ENCODE measurements around the gene ARHGEF38. TPM values are rescaled to one million over a fixed set of nuclear protein-coding genes. Genes with fewer than 3 reads are reported as not detected.

ARHGEF38 gene
- total RNA-seq, 3 donors from 2014 or later (not counting 1 experiment from before 2014, with no cell fraction given): not detected

DNA sequence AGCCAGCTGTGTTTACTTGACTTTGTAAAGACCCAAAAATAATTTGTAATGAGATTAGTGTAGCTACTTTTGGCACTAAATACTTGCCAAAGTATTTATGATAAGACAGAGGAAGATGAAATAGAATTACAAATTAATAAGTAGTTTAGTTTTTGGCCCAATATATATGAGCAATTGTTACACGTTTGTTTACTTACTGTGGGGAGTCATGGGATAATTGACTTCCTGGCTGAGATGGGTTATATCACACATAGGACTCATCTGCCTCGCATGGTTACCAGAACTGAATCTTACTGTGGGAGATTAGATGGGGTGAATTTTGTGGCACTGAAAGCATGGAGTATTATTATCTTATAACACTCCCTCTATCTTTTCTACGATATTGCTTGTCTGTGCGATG lies 89.4 kb downstream of the ARHGEF38 start:
- Mint-ChIP-seq H3K9me3 (no peaks in the 10 kb centered on the region), H3K27ac (no peak overlapping the region), H3K4me1 (no peaks in the 10 kb centered on the region), H3K4me3 (no peak overlapping the region), H3K36me3 (no peaks in the 10 kb centered on the region), H3K27me3 (ENCODE audit: low read depth in 2 of 2) (peaks cover 11 to 33% of the 10 kb centered on the region in 2 donors)
- no peaks in the 10 kb centered on the region for H3K27me3 ChIP-seq (ENCODE audit: control insufficient read depth, insufficient read depth, low read length)
- ATAC-seq: no peak
- H3K27ac ChIP-seq (ENCODE audit: low read length): no peak overlapping the region
- intact Hi-C loops (cut with micrococcal nuclease): no loop called here
- 82% methylated on average over 3 of the region's 4 CpGs for WGBS (ENCODE audit: insufficient coverage)
- no peaks in the 10 kb centered on the region for H3K9me3 ChIP-seq (ENCODE audit: control insufficient read depth, insufficient read depth, low read length)
- TF ChIP-seq, protein P1, sequence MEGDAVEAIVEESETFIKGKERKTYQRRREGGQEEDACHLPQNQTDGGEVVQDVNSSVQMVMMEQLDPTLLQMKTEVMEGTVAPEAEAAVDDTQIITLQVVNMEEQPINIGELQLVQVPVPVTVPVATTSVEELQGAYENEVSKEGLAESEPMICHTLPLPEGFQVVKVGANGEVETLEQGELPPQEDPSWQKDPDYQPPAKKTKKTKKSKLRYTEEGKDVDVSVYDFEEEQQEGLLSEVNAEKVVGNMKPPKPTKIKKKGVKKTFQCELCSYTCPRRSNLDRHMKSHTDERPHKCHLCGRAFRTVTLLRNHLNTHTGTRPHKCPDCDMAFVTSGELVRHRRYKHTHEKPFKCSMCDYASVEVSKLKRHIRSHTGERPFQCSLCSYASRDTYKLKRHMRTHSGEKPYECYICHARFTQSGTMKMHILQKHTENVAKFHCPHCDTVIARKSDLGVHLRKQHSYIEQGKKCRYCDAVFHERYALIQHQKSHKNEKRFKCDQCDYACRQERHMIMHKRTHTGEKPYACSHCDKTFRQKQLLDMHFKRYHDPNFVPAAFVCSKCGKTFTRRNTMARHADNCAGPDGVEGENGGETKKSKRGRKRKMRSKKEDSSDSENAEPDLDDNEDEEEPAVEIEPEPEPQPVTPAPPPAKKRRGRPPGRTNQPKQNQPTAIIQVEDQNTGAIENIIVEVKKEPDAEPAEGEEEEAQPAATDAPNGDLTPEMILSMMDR (IDR thresholded peaks at IDR 0.05): no peak
- H3K4me3 ChIP-seq (ENCODE audit: low read length): no peak overlapping the region
- no peaks in the 10 kb centered on the region for H3K36me3 ChIP-seq (ENCODE audit: control insufficient read depth, insufficient read depth, low read length)
- no peaks in the 10 kb centered on the region for H3K4me1 ChIP-seq (ENCODE audit: control insufficient read depth, insufficient read depth, low read length)
- DNase-seq: no peak

DNA sequence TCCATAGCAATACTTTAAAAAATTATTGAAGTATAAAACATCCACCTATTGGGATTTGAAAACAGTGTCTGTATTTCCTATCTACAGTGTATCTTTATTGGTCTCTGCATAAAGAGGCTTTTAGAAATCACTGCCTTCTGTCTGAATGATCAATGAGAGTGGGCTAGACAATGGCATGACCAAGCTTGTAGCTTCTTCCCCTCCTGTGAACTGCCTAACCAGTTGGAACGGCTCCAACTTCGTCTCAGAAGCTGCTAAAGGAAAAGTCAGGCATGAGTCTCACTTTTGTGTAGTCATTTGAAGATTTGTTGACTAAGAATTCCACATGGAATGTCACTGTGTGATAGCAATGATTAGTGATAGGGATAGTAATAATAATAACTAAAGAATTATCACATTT lies 91.8 kb downstream of the ARHGEF38 start:
- Mint-ChIP-seq H3K27ac (no peak overlapping the region), H3K27me3 (ENCODE audit: low read depth in 2 of 2) (peaks cover 11 to 27% of the 10 kb centered on the region in 2 donors), H3K36me3 (no peaks in the 10 kb centered on the region), H3K4me1 (no peaks in the 10 kb centered on the region), H3K9me3 (peaks cover 0 to 2% of the 10 kb centered on the region in 2 donors), H3K4me3 (no peak overlapping the region)
- WGBS (ENCODE audit: insufficient coverage): 77% methylated on average over 2 of the region's 2 CpGs
- TF ChIP-seq, protein P1 (IDR thresholded peaks at IDR 0.05): no peak
- ATAC-seq: no peak
- Histone ChIP-seq H3K4me3 (ENCODE audit: low read length) (no peak overlapping the region), H3K9me3 (ENCODE audit: control insufficient read depth, insufficient read depth, low read length) (no peaks in the 10 kb centered on the region), H3K27me3 (ENCODE audit: control insufficient read depth, insufficient read depth, low read length) (no peaks in the 10 kb centered on the region), H3K27ac (ENCODE audit: low read length) (no peak overlapping the region), H3K4me1 (ENCODE audit: control insufficient read depth, insufficient read depth, low read length) (no peaks in the 10 kb centered on the region), H3K36me3 (ENCODE audit: control insufficient read depth, insufficient read depth, low read length) (no peaks in the 10 kb centered on the region)
- intact Hi-C loops (cut with micrococcal nuclease): no loop called here
- DNase-seq: no peak

- H3K4me1 ChIP-seq (ENCODE audit: control insufficient read depth, insufficient read depth, low read length): no peaks in the 10 kb centered on the region
- no peaks in the 10 kb centered on the region for H3K36me3 Mint-ChIP-seq
- no peaks in the 10 kb centered on the region for H3K4me1 Mint-ChIP-seq
- H3K27ac Mint-ChIP-seq: no peak overlapping the region
- DNase-seq: no peak
- no peak for ATAC-seq
- peaks cover 8 to 23% of the 10 kb centered on the region in 2 donors for H3K27me3 Mint-ChIP-seq (ENCODE audit: low read depth in 2 of 2)
- intact Hi-C loops (cut with micrococcal nuclease): no loop called here
- H3K27ac ChIP-seq (ENCODE audit: low read length): no peak overlapping the region
- H3K4me3 Mint-ChIP-seq: no peak overlapping the region
- H3K4me3 ChIP-seq (ENCODE audit: low read length): no peak overlapping the region
- peaks cover 0 to 2% of the 10 kb centered on the region in 2 donors for H3K9me3 Mint-ChIP-seq
- no peaks in the 10 kb centered on the region for H3K27me3 ChIP-seq (ENCODE audit: control insufficient read depth, insufficient read depth, low read length)
- TF ChIP-seq, protein P1 (IDR thresholded peaks at IDR 0.05): no peak
- H3K36me3 ChIP-seq (ENCODE audit: control insufficient read depth, insufficient read depth, low read length): no peaks in the 10 kb centered on the region
- no peaks in the 10 kb centered on the region for H3K9me3 ChIP-seq (ENCODE audit: control insufficient read depth, insufficient read depth, low read length)
- WGBS (ENCODE audit: insufficient coverage): 24% methylated on average over 1 of the region's 1 CpG
Observed at GRCh38 chr4:105645440-105645839, 93.0 kb downstream of the ARHGEF38 start.

DNA sequence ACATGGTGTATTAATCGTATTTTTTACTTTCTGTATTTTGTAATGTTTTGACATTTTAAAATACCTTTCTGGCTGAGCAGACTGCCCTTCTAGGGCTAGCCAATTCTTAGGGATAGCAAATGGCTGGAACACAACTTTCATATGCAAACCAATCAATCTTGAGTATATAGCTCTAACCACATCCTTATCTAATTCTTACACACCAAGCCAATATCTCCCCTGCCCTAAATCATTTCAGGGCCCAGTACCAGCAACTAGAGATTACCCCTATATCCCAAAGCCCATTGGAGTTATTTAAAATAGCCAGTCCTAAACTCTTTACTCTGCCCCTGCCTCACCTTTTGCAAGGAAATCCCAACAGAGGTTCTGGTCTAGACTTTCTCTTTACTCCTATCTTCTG lies 97.8 kb downstream of the ARHGEF38 start:
- TF ChIP-seq, protein P1 (IDR thresholded peaks at IDR 0.05): no peak
- intact Hi-C loops (cut with micrococcal nuclease): no loop called here
- no CpG with 5 or more reads among the region's 1 CpG for WGBS (ENCODE audit: insufficient coverage)
- Mint-ChIP-seq H3K4me1 (no peaks in the 10 kb centered on the region), H3K27ac (no peak overlapping the region), H3K4me3 (no peak overlapping the region), H3K27me3 (ENCODE audit: low read depth in 2 of 2) (peaks cover 7% of the 10 kb centered on the region in 2 donors), H3K36me3 (no peaks in the 10 kb centered on the region), H3K9me3 (peaks cover 0 to 2% of the 10 kb centered on the region in 2 donors)
- DNase-seq (no peak), ATAC-seq (no peak)
- no peak overlapping the region for H3K4me3 ChIP-seq (ENCODE audit: low read length)
- H3K9me3 ChIP-seq (ENCODE audit: control insufficient read depth, insufficient read depth, low read length): no peaks in the 10 kb centered on the region
- no peaks in the 10 kb centered on the region for H3K4me1 ChIP-seq (ENCODE audit: control insufficient read depth, insufficient read depth, low read length)
- no peaks in the 10 kb centered on the region for H3K36me3 ChIP-seq (ENCODE audit: control insufficient read depth, insufficient read depth, low read length)
- no peak overlapping the region for H3K27ac ChIP-seq (ENCODE audit: low read length)
- H3K27me3 ChIP-seq (ENCODE audit: control insufficient read depth, insufficient read depth, low read length): no peaks in the 10 kb centered on the region
